SK-N-SH (cell line): ENCODE results near the gene PRR35. TPM values are rescaled to one million over a fixed set of nuclear protein-coding genes. Genes with fewer than 3 reads are reported as not detected.

ENCODE experiments used
- CTCF ChIA-PET: fragments of 300-600, 350-600 bp; formaldehyde crosslinking; extraction: SDS; loops from one replicate; lab custom pipeline; 2021; lab: Yijun Ruan, JAX
- POLR2A ChIA-PET: fragments of 350-600 bp; sonication (Branson Sonifier 250); formaldehyde crosslinking; extraction: SDS; loops from one replicate; lab custom pipeline; 2020; ENCODE audit warnings: antibody characterized with exemption, inconsistent platforms; lab: Yijun Ruan, JAX
- DNase-seq: peaks from one replicate; pipeline ENCODE4 v3.0.0; 2012
- H2AFZ ChIP-seq: fragments of 200-600 bp; sonication (generic); 2 replicates; pipeline ENCODE4 v1.8.1; 2016; ENCODE audit warnings: antibody characterized with exemption, mild to moderate bottlenecking, low read depth
- H3F3A ChIP-seq: fragments of 200-600 bp; sonication (generic); replicated peaks from 2 replicates; pipeline ENCODE3; 2016; ENCODE audit warnings: antibody characterized with exemption, mild to moderate bottlenecking; ENCODE audit not compliant: insufficient read depth
- H3K27ac ChIP-seq, 2 experiments: fragments of 200-500 bp in 1 of 2; fragments of 200-600 bp in 1 of 2; sonication (Bioruptor generic) in 1 of 2; sonication (generic), shearing (Covaris generic) in 1 of 2; 2 replicates each; pipeline versions ENCODE4 v1.5.1 to v1.6.1; 2014 to 2016; ENCODE audit warnings: low read depth in 2 of 2, inconsistent platforms in 1 of 2, low read length in 1 of 2, mild to moderate bottlenecking in 1 of 2, mixed read lengths in 1 of 2
- H3K27me3 ChIP-seq: fragments of 200-600 bp; sonication (generic), shearing (Covaris generic); 2 replicates; pipeline ENCODE4 v1.6.1; 2016; ENCODE audit warnings: mixed run types; ENCODE audit not compliant: insufficient read depth
- H3K36me3 ChIP-seq, 2 experiments: fragments of 200-500 bp in 1 of 2; fragments of 200-600 bp in 1 of 2; sonication (Bioruptor generic) in 1 of 2; sonication (generic) in 1 of 2; replicated peaks in 1 of 2; 2 replicates each; pipeline versions ENCODE3 to v1.5.1; 2014 to 2016; ENCODE audit warnings: low read length in 1 of 2, mild to moderate bottlenecking in 1 of 2; ENCODE audit not compliant: insufficient read depth in 2 of 2, control insufficient read depth in 1 of 2
- H3K4me1 ChIP-seq, 2 experiments: fragments of 200-500 bp in 1 of 2; fragments of 200-600 bp in 1 of 2; sonication (Bioruptor generic) in 1 of 2; sonication (generic), shearing (Covaris generic) in 1 of 2; 2 replicates each; pipeline versions ENCODE4 v1.5.1 to v1.6.1; 2014 to 2016; ENCODE audit warnings: low read depth in 1 of 2, low read length in 1 of 2, mixed run types in 1 of 2; ENCODE audit not compliant: insufficient read depth in 2 of 2, control insufficient read depth in 1 of 2
- H3K4me2 ChIP-seq: fragments of 200-600 bp; sonication (generic), shearing (Covaris generic); 2 replicates; pipeline ENCODE4 v1.6.1; 2017; ENCODE audit warnings: mixed run types
- H3K4me3 ChIP-seq, 2 experiments: fragments of 200-500 bp in 1 of 2; fragments of 200-600 bp in 1 of 2; sonication (Bioruptor generic) in 1 of 2; sonication (generic), shearing (Covaris generic) in 1 of 2; 2 replicates each; pipeline versions ENCODE4 v1.5.1 to v1.8.1; 2014 to 2016; ENCODE audit warnings: low read depth in 2 of 2, inconsistent platforms in 1 of 2, low read length in 1 of 2, mild to moderate bottlenecking in 1 of 2, mixed read lengths in 1 of 2, moderate library complexity in 1 of 2
- H3K79me2 ChIP-seq: fragments of 200-600 bp; sonication (generic); 2 replicates; pipeline ENCODE4 v1.8.1; 2017; ENCODE audit warnings: mild to moderate bottlenecking; ENCODE audit not compliant: insufficient read depth
- H3K9ac ChIP-seq: fragments of 200-600 bp; sonication (generic); 2 replicates; pipeline ENCODE4 v1.6.1; 2017; ENCODE audit warnings: mixed run types
- H3K9me2 ChIP-seq: fragments of 200-600 bp; sonication (generic); 2 replicates; pipeline ENCODE4 v1.6.1; 2017; ENCODE audit warnings: mixed run types
- H3K9me3 ChIP-seq: fragments of 200-600 bp; sonication (generic); 2 replicates; pipeline ENCODE4 v1.6.1; 2017; ENCODE audit warnings: mixed run types, mild to moderate bottlenecking, moderate library complexity
- H4K20me1 ChIP-seq: fragments of 200-600 bp; sonication (generic); 2 replicates; pipeline ENCODE4 v1.6.1; 2017; ENCODE audit warnings: mild to moderate bottlenecking, mixed run types; ENCODE audit not compliant: insufficient read depth
- FOXJ3 ChIP-seq: sonication (generic); formaldehyde crosslinking; IDR thresholded peaks from 2 replicates; pipeline ENCODE4 v1.5.1; 2020; ENCODE audit warnings: mild to moderate bottlenecking, missing genetic modification reagents
- GABPA ChIP-seq: IDR thresholded peaks from 2 replicates; pipeline ENCODE4 v1.4.0; 2012; ENCODE audit warnings: low read depth, mild to moderate bottlenecking
- IRF3 ChIP-seq: fragments of 150-350 bp; IDR thresholded peaks from 2 replicates; pipeline ENCODE4 v1.6.1; 2016; ENCODE audit warnings: mild to moderate bottlenecking, low read depth, low read length
- MXI1 ChIP-seq: IDR thresholded peaks from 2 replicates; pipeline ENCODE4 v1.6.1; 2012; ENCODE audit warnings: mild to moderate bottlenecking, low read depth, low read length, improper control_type of control experiment
- PBX3 ChIP-seq: IDR thresholded peaks from 2 replicates; pipeline ENCODE4; 2012
- POLR2AphosphoS5 ChIP-seq: IDR thresholded peaks from 2 replicates; pipeline ENCODE4 v1.6.1; 2012; ENCODE audit warnings: low read depth, low read length
- RAD21 ChIP-seq: IDR thresholded peaks from 2 replicates; pipeline ENCODE4 v1.6.1; 2012; ENCODE audit warnings: mild to moderate bottlenecking, low read length
- RXRA ChIP-seq: IDR thresholded peaks from 2 replicates; pipeline ENCODE4 v1.4.0; 2012; ENCODE audit warnings: low read depth, mild to moderate bottlenecking, borderline replicate concordance
- SIN3A ChIP-seq: IDR thresholded peaks from 2 replicates; pipeline ENCODE4 v1.6.1; 2012; ENCODE audit warnings: low read depth, mild to moderate bottlenecking, low read length, moderate library complexity, borderline replicate concordance
- TAF1 ChIP-seq: IDR thresholded peaks from 2 replicates; pipeline ENCODE4 v1.6.1; 2012; ENCODE audit warnings: low read depth, mild to moderate bottlenecking, low read length, moderate library complexity, borderline replicate concordance
- TCF12 ChIP-seq: IDR thresholded peaks from 2 replicates; pipeline ENCODE4 v1.4.0; 2012
- TEAD4 ChIP-seq: IDR thresholded peaks from 2 replicates; pipeline ENCODE4 v1.4.0; 2012; ENCODE audit warnings: mild to moderate bottlenecking, borderline replicate concordance; ENCODE audit not compliant: insufficient read depth
- YY1 ChIP-seq: IDR thresholded peaks from 2 replicates; pipeline ENCODE4 v1.4.0; 2012; ENCODE audit warnings: low read depth, mild to moderate bottlenecking
- WGBS: methylation state at CpG from one replicate; pipeline ENCODE4 v1.1.6; 2017; ENCODE audit warnings: low lambda C conversion rate; 5-methylcytosine and 5-hydroxymethylcytosine counted together
- polyA plus RNA-seq, 3 experiments: library from polyadenylated mRNA; depleted of rRNA; stranded (reverse); fragments of >200 nt; gene quantifications; 2 replicates each; pipeline ENCODE4 v1.2.3, GENCODE V29; 2012
- TF ChIP-seq, protein P1 (sequence below): IDR thresholded peaks from 2 replicates; pipeline ENCODE4 v1.4.0; 2012; ENCODE audit warnings: low read depth, borderline replicate concordance
- TF ChIP-seq, protein P2 (sequence below): fragments of 150-350 bp; IDR thresholded peaks from 2 replicates; pipeline ENCODE4 v1.6.1; 2017; ENCODE audit warnings: antibody characterized with exemption, low read length, low read depth, borderline replicate concordance
- TF ChIP-seq, protein P3 (sequence below): fragments of 200-600 bp; sonication (generic); IDR thresholded peaks from 2 replicates; pipeline ENCODE4 v1.6.1; 2017; ENCODE audit warnings: antibody characterized with exemption, mild to moderate bottlenecking, moderate library complexity

PRR35 gene
- polyA plus RNA-seq, 1 of the 3 experiments (the other 2 are of a cell fraction) = not detected

- no peak for DNase-seq
- no peaks in the 10 kb centered on the region for H3K27me3 ChIP-seq
- ChIA-PET POLR2A (no interaction called here), CTCF (no interaction called here)
- H3K36me3 ChIP-seq = peaks cover 0 to 9% of the 10 kb centered on the region in 2 experiments
- no peak overlapping the region for H3K4me2 ChIP-seq
- H2AFZ ChIP-seq = no peak overlapping the region
- H4K20me1 ChIP-seq = peaks cover 6% of the 10 kb centered on the region; the same call in 1 of the 2 replicates
- TF ChIP-seq FOXJ3 (no peak), TCF12 (no peak), SIN3A (no peak), IRF3 (no peak), TEAD4 (no peak), YY1 (no peak), GABPA (no peak), PBX3 (no peak), RXRA (no peak), POLR2AphosphoS5 (no peak), MXI1 (no peak), TAF1 (no peak), RAD21 (no peak)
- TF ChIP-seq, protein P1, sequence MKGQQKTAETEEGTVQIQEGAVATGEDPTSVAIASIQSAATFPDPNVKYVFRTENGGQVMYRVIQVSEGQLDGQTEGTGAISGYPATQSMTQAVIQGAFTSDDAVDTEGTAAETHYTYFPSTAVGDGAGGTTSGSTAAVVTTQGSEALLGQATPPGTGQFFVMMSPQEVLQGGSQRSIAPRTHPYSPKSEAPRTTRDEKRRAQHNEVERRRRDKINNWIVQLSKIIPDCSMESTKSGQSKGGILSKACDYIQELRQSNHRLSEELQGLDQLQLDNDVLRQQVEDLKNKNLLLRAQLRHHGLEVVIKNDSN = no peak
- TF ChIP-seq, protein P2, sequence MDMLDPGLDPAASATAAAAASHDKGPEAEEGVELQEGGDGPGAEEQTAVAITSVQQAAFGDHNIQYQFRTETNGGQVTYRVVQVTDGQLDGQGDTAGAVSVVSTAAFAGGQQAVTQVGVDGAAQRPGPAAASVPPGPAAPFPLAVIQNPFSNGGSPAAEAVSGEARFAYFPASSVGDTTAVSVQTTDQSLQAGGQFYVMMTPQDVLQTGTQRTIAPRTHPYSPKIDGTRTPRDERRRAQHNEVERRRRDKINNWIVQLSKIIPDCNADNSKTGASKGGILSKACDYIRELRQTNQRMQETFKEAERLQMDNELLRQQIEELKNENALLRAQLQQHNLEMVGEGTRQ = no peak
- TF ChIP-seq, protein P3, sequence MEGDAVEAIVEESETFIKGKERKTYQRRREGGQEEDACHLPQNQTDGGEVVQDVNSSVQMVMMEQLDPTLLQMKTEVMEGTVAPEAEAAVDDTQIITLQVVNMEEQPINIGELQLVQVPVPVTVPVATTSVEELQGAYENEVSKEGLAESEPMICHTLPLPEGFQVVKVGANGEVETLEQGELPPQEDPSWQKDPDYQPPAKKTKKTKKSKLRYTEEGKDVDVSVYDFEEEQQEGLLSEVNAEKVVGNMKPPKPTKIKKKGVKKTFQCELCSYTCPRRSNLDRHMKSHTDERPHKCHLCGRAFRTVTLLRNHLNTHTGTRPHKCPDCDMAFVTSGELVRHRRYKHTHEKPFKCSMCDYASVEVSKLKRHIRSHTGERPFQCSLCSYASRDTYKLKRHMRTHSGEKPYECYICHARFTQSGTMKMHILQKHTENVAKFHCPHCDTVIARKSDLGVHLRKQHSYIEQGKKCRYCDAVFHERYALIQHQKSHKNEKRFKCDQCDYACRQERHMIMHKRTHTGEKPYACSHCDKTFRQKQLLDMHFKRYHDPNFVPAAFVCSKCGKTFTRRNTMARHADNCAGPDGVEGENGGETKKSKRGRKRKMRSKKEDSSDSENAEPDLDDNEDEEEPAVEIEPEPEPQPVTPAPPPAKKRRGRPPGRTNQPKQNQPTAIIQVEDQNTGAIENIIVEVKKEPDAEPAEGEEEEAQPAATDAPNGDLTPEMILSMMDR = no peak
- no peak overlapping the region for H3K4me3 ChIP-seq
- H3K4me1 ChIP-seq = no peaks in the 10 kb centered on the region; a peak in 1 of 4 replicates
- WGBS = 94% methylated on average over 8 of the region's 10 CpGs
- no peak overlapping the region for H3K27ac ChIP-seq
- H3K79me2 ChIP-seq = peaks cover 30% of the 10 kb centered on the region
- no peaks in the 10 kb centered on the region for H3F3A ChIP-seq
- no peaks in the 10 kb centered on the region for H3K9me2 ChIP-seq
- H3K9ac ChIP-seq = no peak overlapping the region
- no peaks in the 10 kb centered on the region for H3K9me3 ChIP-seq
Observed at GRCh38 chr16:608019-608418, 47.8 kb downstream of the PRR35 start.
